Gastroesophageal sphincter (tissue), 3 donors: Measurements from ENCODE around the gene EIF4E3.

Source experiments
- CTCF ChIP-seq, 4 experiments: fragments of 200-600 bp in 2 of 4; fragments of 450-650 bp in 2 of 4; sonication (generic) in 1 of 4; IDR thresholded peaks; one replicate each; pipeline ENCODE4 v1.5.1; 2017 to 2019; ENCODE audit warnings: antibody characterized with exemption in 4 of 4, mild to moderate bottlenecking in 2 of 4, moderate library complexity in 2 of 4
- POLR2AphosphoS5 ChIP-seq: sonication (generic); formaldehyde crosslinking; IDR thresholded peaks from one replicate; pipeline ENCODE4 v1.6.1; 2017; ENCODE audit warnings: antibody characterized with exemption

- TF ChIP-seq CTCF (IDR thresholded peaks at IDR 0.05) (no peak), POLR2AphosphoS5 (no peak)
These were observed 71.8 kb downstream of the EIF4E3 start for GRCh38 chr3:71653414-71653807.
